Breast epithelium (tissue), 4 donors: ENCODE measurements around the gene GTF2B. TPM values are rescaled to one million over a fixed set of nuclear protein-coding genes. Genes with fewer than 3 reads are reported as not detected.
"Not testable (repeated sequence)": the region's sequence is repeated elsewhere in the genome, so short reads cannot be mapped to it uniquely, and the experiment has no call there.

Source experiments
- DNase-seq, 2 donors: peaks; one replicate each; pipeline ENCODE4 v3.0.0-alpha.2; 2019; ENCODE audit warnings: low spot score in 2 of 2
- H3K27ac ChIP-seq, 2 donors: fragments of 200-600 bp; sonication (generic) in 1 of 2; one replicate each; pipeline ENCODE4 v1.5.1; 2016 to 2019; ENCODE audit warnings: mild to moderate bottlenecking in 1 of 2
- H3K27me3 ChIP-seq, 2 donors: fragments of 200-600 bp; sonication (generic) in 1 of 2; one replicate each; pipeline versions ENCODE4 v1.5.1 to v1.6.0; 2017 to 2019; ENCODE audit warnings: control low read depth in 1 of 2, mild to moderate bottlenecking in 1 of 2
- H3K36me3 ChIP-seq: fragments of 200-600 bp; one replicate; pipeline ENCODE4 v1.5.1; 2019
- H3K4me1 ChIP-seq, 2 donors: fragments of 200-600 bp; sonication (generic); one replicate each; pipeline ENCODE4 v1.5.1; 2016 to 2019; ENCODE audit warnings: control low read depth in 1 of 2
- H3K4me3 ChIP-seq, 3 donors: fragments of 200-600 bp; sonication (generic); 1 replicate in 2 of 3; 2 replicates in 1 of 3; pipeline ENCODE4 v1.5.1; 2016 to 2019; ENCODE audit warnings: mild to moderate bottlenecking in 3 of 3, moderate library complexity in 2 of 3
- H3K9me3 ChIP-seq, 2 donors: fragments of 200-600 bp; sonication (generic) in 1 of 2; one replicate each; pipeline ENCODE4 v1.5.1; 2016 to 2019; ENCODE audit warnings: control low read depth in 1 of 2
- CTCF ChIP-seq, 3 donors: fragments of 450-650 bp; IDR thresholded peaks; one replicate each; pipeline ENCODE4 v1.5.1; 2016 to 2017; ENCODE audit warnings: antibody characterized with exemption in 3 of 3, mild to moderate bottlenecking in 3 of 3, moderate library complexity in 3 of 3
- POLR2A ChIP-seq: fragments of 450-650 bp; IDR thresholded peaks from one replicate; pipeline ENCODE4 v1.6.1; 2016; ENCODE audit warnings: antibody characterized with exemption, mild to moderate bottlenecking, moderate library complexity
- POLR2AphosphoS5 ChIP-seq, 3 donors: sonication (generic); formaldehyde crosslinking; IDR thresholded peaks; one replicate each; pipeline ENCODE4 v1.6.1; 2017; ENCODE audit warnings: antibody characterized with exemption in 3 of 3
- intact Hi-C: fragments of 100-400 bp; cut with DNase I; formaldehyde crosslinking; loops from one replicate; pipeline ENCODE4 v1.15.1; 2023; ENCODE audit warnings: low total_unique reads
- total RNA-seq, 3 donors: library from RNA; depleted of rRNA; stranded (reverse); fragments of >200 nt; gene quantifications; one replicate each; pipeline ENCODE4 v1.1.0, GENCODE V29; 2016

GTF2B gene
- total RNA-seq, 3 donors from 2014 or later = 33.9 to 53.1 (median 37.4) TPM

GRCh38 chr1:88923224-88923623 is 31.9 kb upstream of the GTF2B start:
- Histone ChIP-seq H3K27ac (no peak overlapping the region), H3K4me3 (no peak overlapping the region), H3K36me3 (no peaks in the 10 kb centered on the region), H3K4me1 (no peaks in the 10 kb centered on the region), H3K27me3 (no peaks in the 10 kb centered on the region), H3K9me3 (peaks cover 3 to 14% of the 10 kb centered on the region in 2 donors)
- intact Hi-C loops = no loop called here
- DNase-seq = no peak
- no peak for TF ChIP-seq POLR2AphosphoS5 (IDR thresholded peaks at IDR 0.05)
- TF ChIP-seq POLR2A = no peak
- TF ChIP-seq CTCF (IDR thresholded peaks at IDR 0.05) = no peak

- H3K36me3 ChIP-seq = no peaks in the 10 kb centered on the region
- H3K9me3 ChIP-seq = peaks cover 9 to 23% of the 10 kb centered on the region in 2 donors
- no peak for DNase-seq
- H3K27me3 ChIP-seq = no peaks in the 10 kb centered on the region
- H3K4me1 ChIP-seq = no peaks in the 10 kb centered on the region
- H3K27ac ChIP-seq = no peak overlapping the region
- TF ChIP-seq POLR2A (no peak), POLR2AphosphoS5 (IDR thresholded peaks at IDR 0.05) (no peak), CTCF (IDR thresholded peaks at IDR 0.05) (no peak)
- no peak overlapping the region for H3K4me3 ChIP-seq
- intact Hi-C loops = no loop called here
Observed at GRCh38 chr1:88922214-88922613, 30.8 kb upstream of the GTF2B start.

GRCh38 chr1:88920845-88921244 is 29.5 kb upstream of the GTF2B start:
- Histone ChIP-seq H3K4me1 (no peaks in the 10 kb centered on the region), H3K4me3 (no peak overlapping the region), H3K9me3 (peaks cover 14 to 26% of the 10 kb centered on the region in 2 donors), H3K36me3 (no peaks in the 10 kb centered on the region), H3K27ac (no peak overlapping the region), H3K27me3 (no peaks in the 10 kb centered on the region)
- TF ChIP-seq CTCF (IDR thresholded peaks at IDR 0.05) (no peak), POLR2A (no peak), POLR2AphosphoS5 (IDR thresholded peaks at IDR 0.05) (no peak)
- DNase-seq = no peak
- intact Hi-C loops = no loop called here

- no peak overlapping the region for H3K4me3 ChIP-seq
- TF ChIP-seq POLR2AphosphoS5 (IDR thresholded peaks at IDR 0.05) (no peak), POLR2A (no peak), CTCF (IDR thresholded peaks at IDR 0.05) (no peak)
- no peaks in the 10 kb centered on the region for H3K27me3 ChIP-seq
- no peaks in the 10 kb centered on the region for H3K4me1 ChIP-seq
- H3K9me3 ChIP-seq = peaks cover 14 to 26% of the 10 kb centered on the region in 2 donors
- no peak for DNase-seq
- intact Hi-C loops = no loop called here
- H3K36me3 ChIP-seq = no peaks in the 10 kb centered on the region
- H3K27ac ChIP-seq = no peak overlapping the region
Observed at GRCh38 chr1:88917321-88918025, 26.1 kb upstream of the GTF2B start.

- no peak for DNase-seq
- TF ChIP-seq CTCF (IDR thresholded peaks at IDR 0.05) = no peak
- TF ChIP-seq POLR2AphosphoS5 (IDR thresholded peaks at IDR 0.05) = no peak
- TF ChIP-seq POLR2A = no peak
- H3K4me1 ChIP-seq = no peaks in the 10 kb centered on the region
- no peak overlapping the region for H3K27ac ChIP-seq
- peaks cover 14 to 26% of the 10 kb centered on the region in 2 donors for H3K9me3 ChIP-seq
- H3K4me3 ChIP-seq = no peak overlapping the region
- no peaks in the 10 kb centered on the region for H3K36me3 ChIP-seq
- no peaks in the 10 kb centered on the region for H3K27me3 ChIP-seq
- intact Hi-C loops = no loop called here
Observed at GRCh38 chr1:88916883-88917282, 25.5 kb upstream of the GTF2B start.

GRCh38 chr1:88911800-88912199 is 20.4 kb upstream of the GTF2B start:
- H3K4me3 ChIP-seq, H3K4me1 ChIP-seq, intact Hi-C loops, H3K9me3 ChIP-seq, H3K27me3 ChIP-seq, H3K36me3 ChIP-seq, DNase-seq, H3K27ac ChIP-seq: not testable (repeated sequence)
